ENCODE results near the gene PITX3.

Gene PITX3

DNA sequence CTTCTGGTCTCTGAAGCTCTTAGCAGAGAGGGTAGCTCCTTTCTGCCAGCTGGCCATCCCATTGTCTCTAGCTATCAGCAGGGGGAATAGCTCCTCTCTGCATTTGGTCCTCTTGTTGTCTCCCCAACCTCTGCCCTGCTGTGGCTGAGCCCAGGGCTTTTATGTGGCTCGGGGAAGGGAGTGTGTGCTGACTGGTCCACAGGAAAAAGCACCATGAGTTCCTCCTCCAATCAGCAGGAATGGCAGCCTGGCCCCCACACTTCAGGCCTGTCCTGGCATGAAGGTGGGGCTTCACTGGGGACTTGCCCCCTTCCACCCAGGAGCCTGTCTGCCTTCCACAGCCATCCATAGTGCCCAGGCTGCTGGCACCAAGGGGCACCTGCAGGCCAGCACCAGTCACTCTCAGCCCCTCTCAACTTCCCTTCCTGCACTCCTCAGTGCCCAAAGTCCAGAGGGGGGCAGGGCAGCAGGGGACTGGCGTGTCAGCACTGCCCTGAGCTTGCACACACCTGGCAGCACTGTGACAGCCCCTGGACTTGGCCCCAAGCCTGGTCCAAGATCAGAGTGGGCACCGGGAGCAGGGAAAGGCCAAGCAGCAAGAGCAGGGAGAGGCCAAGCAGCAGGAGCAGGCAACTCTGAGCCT is 52.9 kb downstream of the PITX3 start:
- in situ Hi-C loops (cut with MboI; ENCODE audit: low sequenced_read_pairs): no loop called here

DNA sequence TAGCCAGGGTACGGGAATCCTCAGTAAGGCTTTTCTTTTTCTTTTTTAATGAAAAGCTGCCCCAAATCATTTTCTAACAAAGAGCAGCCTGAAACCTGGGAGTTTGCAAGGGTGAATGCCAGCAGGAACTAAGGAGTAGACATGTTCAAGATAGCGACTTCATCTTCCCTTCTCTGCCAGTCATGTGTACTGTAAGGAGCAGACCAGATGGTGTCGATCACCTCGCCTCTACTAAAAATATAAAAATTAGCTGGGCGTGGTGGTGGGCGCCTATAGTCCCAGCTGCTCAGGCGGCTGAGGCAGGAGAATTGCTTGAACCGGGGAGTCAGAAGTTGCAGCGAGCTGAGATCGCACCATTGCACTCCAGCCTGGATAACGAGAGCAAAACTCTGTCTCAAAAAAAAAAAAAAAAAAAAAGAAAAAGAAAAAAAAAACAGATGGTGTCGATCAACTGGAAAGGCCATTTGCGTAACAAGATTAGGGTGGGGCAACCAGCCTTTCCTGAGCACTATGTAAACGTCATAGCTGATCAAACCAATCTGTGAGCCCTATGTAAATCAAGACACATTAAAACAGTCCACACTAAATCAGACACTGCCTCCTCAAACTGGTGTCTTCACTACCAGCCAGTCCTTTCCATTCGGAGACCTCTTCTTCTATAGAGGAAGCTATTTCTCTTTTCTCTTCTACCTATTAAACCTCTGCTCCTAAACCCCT is 55.3 kb downstream of the PITX3 start:
- in situ Hi-C loops (cut with MboI; ENCODE audit: low sequenced_read_pairs): no loop called here

DNA sequence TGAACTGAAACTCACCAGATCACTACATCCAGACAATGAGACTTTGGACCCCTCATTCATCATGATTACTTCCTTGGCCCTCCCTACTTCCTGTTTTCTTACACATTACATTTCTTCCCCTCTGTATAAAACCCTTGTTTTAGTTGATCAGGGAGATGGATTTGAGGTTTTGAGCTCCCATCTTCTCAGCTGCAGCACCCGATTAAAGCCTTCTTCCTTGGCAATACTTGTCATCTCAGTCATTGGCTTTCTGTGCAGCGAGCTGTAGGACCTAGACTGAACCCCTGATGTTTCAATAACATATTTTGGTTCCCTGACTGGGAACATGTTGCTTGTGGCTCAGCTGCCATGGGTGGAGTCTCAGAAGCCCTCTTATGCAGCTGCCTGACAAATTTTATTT is 56.0 kb downstream of the PITX3 start:
- in situ Hi-C loops (cut with MboI; ENCODE audit: low sequenced_read_pairs): no loop called here

DNA sequence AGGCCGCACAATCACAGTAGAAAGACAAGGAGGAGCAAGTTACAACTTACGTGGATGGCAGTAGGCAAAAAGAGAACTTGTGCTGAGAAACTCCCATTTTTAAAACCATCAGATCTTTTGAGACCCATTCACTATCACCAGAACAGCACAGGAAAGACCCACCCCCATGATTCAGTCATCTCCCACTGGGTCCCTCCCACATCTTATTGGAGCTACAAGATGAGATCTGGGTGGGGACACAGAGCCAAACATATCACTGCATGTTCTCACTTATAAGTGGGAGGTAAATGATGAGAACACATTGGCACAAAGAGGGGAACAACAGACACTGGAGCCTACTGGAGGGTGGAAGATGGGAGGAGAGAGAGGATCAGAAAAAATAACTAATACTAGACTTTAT is 56.7 kb downstream of the PITX3 start:
- in situ Hi-C loops (cut with MboI; ENCODE audit: low sequenced_read_pairs): no loop called here
